GM19043 (cell line): ENCODE measurements around the gene PALD1.

Source experiments
- ATAC-seq: cut with Tn5 transposase; IDR thresholded peaks from one replicate; pipeline ENCODE4 v1.9.1; 2021; ENCODE audit warnings: low read depth; ENCODE audit not compliant: unreplicated experiment

Gene PALD1

DNA sequence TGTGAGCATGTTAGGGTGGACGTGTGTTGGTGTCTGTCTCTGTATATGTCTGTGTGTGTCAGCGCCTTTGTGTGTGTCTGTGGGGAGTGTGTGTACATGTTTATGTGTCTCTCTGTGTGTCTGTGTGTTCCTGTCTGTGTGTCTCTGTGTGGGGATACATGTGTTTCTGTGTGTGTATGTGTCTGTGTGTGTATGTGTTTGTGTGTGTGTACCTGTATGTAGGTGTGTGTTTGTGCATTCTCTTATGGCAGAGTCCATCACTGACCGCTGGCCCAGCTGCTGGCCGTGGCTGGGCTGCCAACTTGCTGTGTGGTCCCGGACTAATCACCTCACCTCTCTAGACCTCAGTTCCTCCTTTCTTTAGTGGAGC is 54.6 kb downstream of the PALD1 start:
- ATAC-seq: no peak

DNA sequence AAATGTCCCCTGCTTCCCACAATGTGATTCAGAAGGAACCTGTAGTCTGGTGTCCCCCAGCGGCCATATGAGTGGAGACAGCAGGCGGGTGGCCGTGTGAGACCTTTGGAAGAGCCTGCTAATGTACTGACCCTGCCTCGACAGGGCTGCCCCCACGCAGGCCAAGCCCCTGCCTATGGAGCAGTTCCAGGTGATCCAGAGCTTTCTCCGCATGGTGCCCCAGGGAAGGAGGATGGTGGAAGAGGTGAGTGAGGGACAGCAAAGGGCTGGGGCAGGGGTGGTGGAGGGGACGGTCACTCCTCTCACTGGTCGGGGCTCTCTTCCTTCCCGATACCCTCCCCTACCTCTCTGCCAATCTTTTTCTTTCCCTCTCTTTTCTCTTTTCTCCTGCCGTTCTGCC is 55.7 kb downstream of the PALD1 start:
- no peak for ATAC-seq

DNA sequence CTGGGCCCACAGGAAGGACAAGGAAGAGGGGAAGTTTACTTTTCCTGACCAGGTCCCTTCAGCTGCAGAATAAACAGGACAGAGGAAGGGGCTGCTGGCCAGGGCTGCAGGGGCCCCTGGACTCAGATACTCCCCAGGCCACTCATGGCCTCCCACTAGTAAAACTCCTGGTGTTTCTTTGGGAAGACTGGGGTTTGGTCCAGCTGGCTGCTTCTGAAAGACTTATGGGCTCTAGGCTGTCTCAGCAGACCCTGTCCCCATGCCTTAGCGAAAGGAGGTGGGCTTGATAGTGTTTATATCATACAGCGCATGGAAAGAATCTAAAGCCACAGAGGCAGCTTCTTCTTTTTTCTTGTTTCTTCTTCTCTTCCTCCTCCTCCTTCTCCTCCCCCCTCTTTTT is 56.4 kb downstream of the PALD1 start:
- ATAC-seq: no peak

DNA sequence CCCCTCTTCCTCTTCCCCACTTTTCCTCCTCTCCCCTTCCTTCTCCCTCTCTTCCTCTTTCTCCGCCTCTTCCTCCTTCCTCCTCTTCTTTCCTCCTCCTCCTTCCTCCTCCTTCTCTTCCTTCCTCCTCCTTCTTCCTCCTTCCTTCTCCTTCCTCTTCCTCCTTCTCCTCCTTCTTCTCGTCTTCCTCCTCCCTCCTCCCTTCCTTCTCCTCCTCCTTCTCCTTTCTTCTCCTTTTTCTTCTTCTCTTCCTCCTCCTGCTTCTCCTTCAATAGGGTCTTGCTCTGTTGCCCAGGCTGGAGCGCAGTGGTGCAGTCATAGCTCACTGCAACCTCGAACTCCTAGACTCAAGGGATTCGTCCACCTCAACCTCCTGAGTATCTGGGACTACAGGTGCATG is 56.9 kb downstream of the PALD1 start:
- ATAC-seq: no peak

DNA sequence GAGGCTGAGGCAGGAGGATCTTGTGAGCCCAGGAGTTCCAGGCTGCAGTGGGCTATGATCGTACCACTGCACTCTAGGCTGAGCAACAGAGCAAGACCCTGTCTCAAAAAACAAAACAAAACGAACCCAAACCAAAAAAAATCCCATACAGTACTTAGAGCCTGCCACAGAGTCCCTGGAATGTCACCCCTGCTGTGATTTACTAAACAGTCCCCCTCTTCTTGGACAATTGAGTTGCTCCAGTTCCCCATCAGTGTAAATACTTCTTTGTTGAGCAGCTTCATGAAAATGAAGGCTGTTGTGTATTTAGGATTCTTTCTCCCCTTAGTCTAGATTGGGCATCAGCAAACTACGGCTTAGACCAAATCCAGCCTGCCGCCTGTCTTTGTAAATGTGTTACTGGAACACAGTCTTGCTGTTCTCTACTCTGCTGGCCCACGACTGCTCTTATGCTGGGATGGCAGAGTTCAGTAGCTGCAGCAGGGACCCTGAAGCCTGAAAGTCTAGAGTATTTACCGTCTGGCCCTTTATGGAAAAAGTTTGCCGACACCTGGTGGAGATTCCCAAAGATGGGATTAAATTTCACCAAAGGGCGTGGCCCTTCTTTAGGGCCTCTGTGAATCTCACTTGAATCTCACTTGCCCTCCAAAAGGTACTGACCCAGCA is 57.8 kb downstream of the PALD1 start:
- no peak for ATAC-seq

DNA sequence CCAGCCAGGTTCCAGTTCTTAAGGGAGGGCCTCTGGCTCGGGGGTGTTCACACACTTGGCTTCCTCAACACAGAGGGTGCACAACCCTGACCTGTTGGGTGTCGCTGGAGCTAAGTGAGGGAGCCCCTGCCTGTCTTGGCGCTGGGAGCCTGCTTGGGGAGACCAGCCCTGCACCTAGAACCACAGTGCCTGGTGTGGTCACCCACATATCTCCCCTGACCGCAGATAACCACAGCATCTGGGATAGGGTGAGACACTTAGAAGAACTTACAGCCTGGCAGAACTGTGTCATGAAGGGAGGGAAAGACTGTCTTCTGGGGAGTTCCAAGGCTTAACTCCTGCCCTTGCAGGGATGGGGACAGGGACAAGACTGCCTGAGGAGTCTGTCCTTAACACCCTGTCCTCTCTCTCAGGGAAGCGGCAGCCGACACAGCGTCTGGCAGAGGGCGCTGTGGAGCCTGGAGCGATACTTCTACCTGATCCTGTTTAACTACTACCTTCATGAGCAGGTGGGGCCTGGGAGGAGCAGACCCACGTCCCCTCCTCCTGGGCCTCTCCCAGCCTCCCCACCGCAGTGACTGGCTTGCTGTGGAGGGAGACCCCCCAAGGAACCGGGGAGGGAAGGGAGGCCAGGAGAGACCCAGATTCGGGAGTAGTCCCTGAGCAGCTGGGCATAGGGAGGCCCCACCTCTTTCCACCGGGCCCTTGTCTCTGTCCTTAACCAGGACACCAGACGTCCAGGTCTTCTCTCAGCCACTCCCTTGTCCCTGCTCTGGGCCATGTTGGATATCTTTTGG is 59.0 kb downstream of the PALD1 start:
- no peak for ATAC-seq

DNA sequence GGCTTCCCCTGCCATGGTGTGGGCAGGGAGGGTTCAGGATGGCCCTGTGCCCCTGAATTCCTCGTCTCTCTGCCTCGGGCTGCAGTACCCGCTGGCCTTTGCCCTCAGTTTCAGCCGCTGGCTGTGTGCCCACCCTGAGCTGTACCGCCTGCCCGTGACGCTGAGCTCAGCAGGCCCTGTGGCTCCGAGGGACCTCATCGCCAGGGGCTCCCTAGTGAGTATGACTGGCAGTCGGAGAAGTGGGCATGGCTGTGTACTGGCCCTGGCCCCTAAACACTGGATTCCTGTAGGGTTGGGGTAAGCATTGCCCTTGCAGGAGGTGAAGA is 59.6 kb downstream of the PALD1 start:
- ATAC-seq: no peak

DNA sequence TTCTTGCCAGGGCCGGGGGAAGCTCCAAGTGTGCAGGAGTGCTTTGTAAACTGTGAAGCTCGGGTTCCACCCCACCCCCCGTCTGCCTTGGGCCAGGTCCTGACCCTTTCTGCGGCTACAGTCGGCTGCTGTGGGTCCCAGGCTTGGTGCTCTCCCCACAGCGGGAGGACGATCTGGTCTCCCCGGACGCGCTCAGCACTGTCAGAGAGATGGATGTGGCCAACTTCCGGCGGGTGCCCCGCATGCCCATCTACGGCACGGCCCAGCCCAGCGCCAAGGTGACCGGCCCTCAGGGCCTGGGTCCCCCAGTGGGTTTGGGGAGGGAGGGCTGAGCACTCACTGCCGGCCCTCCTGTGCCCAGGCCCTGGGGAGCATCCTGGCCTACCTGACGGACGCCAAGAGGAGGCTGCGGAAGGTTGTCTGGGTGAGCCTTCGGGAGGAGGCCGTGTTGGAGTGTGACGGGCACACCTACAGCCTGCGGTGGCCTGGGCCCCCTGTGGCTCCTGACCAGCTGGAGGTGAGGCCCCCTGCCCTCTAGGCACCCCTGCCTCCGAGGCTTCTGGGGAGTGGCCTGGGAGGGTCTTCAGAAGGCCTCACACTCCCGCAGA is 60.3 kb downstream of the PALD1 start:
- no peak for ATAC-seq

DNA sequence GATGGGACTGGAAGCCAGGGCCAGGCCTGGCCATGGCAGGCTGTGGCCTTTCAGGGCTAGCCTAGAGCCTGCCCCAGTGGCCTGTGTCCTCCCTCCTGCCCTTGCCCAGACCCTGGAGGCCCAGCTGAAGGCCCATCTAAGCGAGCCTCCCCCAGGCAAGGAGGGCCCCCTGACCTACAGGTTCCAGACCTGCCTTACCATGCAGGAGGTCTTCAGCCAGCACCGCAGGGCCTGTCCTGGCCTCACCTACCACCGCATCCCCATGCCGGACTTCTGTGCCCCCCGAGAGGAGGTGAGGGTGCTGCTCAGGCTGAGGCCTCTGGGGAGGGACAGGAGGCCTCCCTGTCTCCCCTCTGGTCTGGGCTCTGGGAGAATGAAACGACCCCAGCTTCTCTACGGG is 60.9 kb downstream of the PALD1 start:
- ATAC-seq: no peak

DNA sequence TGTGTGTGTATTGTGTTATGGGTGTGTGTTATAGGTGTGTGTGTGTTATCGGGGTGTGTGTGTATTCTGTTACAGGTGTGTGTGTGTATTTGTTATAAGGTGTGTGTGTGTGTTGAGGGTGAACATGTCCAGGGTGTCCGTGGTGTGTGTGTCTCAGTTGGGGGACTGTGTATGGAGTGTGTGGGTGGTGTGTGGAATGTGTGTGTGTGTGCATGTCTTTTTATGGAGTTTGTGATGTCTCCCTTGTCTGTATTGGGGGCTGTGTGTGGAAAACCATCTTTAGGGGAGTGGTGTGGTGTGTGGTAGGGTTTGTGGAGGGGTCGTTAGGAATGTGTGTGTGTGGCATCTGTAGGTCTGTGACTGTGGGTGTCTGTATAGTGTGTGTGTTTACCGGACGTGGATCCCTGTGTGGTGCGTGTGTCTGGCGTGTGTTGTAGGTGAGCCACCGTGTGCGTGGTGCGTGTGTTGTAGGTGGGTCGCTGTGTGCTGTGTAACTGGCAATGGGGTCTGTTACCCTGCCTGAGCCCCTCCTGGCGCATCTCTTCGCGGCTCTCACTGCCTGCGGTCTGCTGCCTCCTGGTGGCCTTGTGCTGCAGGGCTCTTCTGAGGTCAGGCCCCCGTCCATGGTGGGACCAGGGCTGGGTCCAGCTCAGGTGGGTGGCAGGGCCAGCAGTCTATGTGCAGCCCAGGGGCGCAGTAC is 61.7 kb downstream of the PALD1 start:
- no peak for ATAC-seq

DNA sequence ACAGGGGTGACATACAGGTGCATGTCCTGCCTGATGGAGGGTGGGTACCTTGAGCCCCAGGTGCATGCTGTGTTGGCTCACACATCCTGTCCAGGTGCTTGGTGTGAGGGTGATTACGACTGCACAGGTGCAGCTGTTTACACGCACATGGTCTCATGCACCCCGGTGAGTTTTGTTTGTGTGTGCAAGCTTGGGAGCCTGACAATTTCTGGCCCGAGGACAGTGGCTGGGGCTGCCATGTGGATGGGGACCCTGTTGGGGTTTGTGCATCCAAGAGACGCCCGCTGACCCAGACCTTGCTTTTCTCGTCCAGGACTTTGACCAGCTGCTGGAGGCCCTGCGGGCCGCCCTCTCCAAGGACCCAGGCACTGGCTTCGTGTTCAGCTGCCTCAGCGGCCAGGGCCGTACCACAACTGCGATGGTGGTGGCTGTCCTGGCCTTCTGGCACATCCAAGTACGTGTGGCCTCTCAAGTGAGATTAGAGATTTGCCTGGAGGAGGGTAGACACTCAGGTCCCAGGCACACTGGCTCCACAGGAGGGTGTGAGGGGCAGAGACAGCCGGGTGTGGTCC is 62.3 kb downstream of the PALD1 start:
- ATAC-seq: no peak

DNA sequence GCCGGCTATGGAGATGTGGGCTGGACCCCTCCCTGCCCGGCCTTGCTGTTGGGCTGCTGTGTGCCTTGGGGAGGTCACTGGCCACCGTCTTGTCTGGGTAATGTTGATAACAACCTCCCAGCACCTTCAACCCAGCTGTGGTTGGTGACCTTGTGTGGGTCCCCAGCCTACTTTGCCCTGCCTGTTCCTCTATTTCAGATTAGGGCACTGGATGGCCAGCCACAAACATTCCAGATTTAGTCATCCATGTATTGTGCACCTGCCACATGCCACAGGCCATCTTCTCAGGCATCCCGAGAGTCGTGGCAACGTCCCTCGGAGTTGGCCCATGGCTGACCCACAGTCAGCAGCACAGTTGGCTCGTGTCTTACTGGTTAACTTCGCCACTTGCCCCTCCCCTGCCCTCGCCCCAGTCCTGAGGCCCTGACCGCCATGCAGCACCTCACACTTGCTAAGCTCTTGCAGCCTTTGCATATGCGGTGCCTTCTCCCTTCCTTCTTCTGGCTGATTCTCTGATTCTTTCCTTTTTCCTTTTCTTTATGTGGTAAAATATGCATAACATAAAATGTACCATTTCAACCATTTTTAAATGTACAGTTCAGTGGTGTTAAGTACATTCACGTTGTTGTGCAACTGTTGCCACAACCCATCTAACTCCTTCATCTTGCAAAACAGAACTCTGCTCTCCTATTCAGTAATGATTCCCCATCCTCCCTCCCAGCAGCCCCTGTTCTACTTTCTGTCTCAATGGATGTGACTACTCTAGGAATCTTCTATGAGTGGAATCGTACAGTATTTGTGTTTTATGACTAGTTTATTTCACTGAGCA is 63.4 kb downstream of the PALD1 start:
- no peak for ATAC-seq

DNA sequence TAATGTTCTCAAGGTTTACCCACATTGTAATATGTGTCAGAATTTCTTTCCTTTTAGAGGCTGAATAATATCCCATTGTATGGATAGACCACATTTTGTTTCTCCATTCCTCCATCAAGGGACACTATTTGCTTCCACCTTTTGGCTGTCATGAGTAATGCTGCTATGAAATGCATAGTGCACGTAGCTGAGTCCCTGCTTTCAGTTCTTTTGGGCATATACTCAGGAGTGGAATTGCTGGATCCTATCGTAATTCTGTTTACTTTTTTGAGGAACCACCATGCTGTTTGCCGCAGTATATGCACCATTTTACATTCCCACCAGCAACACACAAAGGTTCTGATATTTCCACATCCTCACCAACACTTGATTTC is 64.0 kb downstream of the PALD1 start:
- ATAC-seq: no peak

DNA sequence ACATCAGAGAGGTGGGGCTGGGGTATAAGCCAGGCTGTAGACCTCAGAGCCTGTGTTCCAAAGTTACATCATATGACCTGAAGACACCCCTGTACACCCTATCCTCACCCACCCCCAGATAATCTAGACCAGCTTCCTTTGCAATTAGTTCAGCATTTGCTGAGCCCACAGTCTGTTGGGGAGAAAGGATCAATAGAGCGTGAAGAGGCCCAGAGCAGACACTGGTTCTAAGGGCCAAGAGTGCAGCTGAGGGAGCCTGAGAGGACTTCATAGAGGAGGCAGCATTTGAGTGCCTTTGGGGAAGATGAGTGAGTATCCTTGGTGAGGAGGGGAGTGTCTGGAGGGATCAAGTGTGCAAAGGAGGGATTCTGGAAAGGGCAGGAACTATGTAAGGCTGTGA is 65.3 kb downstream of the PALD1 start:
- no peak for ATAC-seq

DNA sequence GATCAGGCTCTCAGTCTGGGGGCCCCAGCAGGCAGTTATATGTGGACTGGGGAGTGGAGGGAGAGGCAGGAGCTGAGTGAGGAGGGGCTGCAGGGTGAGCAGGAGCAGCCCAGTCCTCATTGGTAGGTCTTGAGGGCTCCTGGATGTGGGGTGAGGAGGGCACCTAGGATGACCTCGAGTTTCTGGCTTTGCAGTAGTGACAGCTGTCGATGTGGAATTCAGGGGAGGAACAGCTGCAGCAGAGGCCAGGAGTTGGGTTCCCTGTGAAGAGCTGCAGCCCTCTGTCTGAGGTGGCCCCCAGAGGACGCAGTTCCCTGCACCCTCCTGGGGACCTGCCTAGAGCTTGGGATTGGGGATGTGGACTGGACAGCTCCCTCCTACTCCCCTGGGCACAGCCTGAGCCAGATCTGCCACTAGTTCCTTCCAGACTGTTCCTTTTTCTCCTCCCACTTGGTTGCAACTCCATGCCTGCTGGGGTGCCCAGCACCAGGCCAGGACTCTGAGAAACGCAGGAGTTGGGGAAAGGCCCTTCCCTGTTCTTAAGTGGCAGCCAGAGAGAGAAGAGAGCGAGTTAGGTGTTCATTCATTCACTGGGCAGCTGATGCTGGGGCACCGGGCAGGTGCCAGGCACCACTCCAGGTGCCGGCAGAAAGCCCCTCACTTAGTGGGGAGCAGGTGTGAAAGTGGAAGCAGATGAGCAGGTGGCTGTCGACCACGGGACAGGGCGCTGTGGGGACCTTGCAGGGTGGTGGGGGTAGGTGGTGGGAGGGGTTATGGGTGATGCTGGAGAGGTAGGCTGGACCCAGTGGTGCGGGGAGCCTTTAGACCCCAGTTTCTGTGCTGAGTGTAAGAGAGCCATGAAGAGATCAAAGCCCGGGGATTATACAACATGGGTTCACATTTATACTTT is 66.1 kb downstream of the PALD1 start:
- ATAC-seq: no peak

DNA sequence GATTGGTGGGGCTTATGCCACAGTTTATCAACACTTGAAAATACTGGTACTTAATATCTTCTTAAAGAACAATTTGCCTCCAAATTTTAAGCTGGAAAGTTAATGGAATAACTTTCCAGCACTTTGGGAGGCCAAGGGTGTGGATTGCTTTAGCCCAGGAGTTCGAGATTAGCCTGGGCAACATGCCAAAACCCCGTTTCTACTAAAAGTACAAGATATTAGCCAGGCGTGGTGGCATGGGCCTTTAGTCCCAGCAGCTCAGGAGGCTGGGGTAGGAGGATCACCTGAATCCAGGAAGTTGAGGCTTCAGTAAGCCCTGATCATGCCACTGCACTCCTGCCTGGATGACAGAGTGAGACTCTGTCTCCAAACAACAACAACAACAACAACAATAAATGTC is 68.0 kb downstream of the PALD1 start:
- ATAC-seq: no peak

DNA sequence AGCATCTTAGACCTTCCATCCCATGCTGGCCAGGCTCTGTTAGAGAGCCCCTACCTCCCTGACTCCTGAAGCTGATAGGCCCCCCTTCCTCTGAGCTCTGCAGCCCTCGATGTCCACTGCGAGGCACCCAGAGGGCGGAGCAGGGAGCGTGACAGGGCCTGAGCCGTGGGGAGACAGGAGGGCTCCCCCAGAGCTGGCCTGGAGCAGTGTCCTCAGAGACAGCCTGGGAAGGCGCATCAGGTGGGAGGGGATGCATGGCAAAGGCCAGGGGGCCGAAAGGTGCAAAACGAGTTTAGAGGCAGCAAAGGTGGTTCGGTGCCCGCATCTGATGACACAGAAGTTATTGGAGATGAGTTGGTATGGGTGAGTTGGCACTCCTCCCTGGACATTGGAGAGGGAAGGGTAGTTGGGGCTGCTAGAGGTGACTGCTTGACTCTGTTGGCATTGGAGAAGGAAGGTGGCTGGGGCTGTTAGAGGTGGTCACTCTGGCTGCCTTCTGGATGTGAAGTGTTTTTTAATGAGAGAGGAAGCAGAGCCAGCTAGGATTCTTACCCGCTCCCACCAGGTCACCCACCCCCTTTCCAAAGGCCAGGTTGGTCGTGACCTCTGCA is 70.9 kb downstream of the PALD1 start:
- ATAC-seq: no peak

DNA sequence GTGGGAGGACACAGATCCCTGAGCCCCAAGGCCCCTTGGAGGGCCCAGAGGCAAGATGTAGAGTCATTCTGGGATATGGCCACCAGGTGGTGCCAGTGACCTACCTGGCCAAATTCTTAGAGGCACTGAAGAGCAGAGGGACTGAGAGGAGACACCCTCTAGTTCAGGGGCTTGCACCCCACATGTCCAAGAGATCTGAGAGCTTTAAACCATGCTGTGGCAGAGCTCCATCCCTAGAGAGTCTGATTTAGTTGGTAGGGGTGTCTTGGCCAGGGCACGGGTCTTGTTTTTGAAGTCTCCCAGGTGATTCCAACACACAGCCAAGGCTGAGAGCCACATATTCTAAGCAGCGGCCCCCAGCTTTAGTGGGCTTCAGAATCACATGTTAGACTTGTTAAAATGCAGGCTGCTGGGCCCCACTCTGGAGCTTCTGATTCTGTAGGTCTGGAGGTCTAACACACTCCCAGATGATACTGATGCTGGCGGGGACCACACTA is 71.4 kb downstream of the PALD1 start:
- ATAC-seq: no peak

DNA sequence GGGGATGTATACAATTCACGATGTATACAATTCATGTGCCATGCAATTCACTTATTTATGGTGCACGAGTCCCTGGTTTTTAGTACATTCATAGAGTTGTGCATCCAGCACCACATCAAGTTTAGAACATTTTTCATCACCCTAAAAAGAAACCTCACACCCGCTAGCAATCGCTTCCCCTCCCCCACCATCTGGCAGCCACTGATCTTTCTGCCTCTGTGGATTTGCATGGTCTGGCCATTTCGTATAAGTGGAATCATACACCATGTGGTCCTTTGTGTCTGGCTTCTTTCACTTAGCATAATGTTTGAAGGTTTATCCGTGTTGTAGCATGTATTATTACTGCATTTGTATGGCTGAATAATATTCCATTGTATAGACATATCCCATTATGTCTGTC is 71.9 kb downstream of the PALD1 start:
- no peak for ATAC-seq
